Ureter (tissue), 1 donor: Measurements from ENCODE around the gene IRF8. TPM values are rescaled to one million over a fixed set of nuclear protein-coding genes. Genes with fewer than 3 reads are reported as not detected.
"Not testable (repeated sequence)": the region's sequence is repeated elsewhere in the genome, so short reads cannot be mapped to it uniquely, and the experiment has no call there.

ENCODE experiments used
- DNase-seq: peaks from one replicate; pipeline ENCODE4 v3.0.0-alpha.2; 2020; ENCODE audit warnings: low spot score
- total RNA-seq: library from RNA; stranded (reverse); gene quantifications from one replicate; pipeline ENCODE4 v1.2.4, GENCODE V29; 2023
- donor health status: DM: yes; HTN: yes; CAD: no.

IRF8 gene
- total RNA-seq, 1 donor from 2014 or later, result 9.5 TPM

- no peak for DNase-seq
Measured at GRCh38 chr16:85935391-85935973, 36.5 kb downstream of the IRF8 start.

GRCh38 chr16:85935974-85936760, 37.2 kb downstream of the IRF8 start:
- no peak for DNase-seq

GRCh38 chr16:85936816-85937215, 37.9 kb downstream of the IRF8 start:
- no peak for DNase-seq

- DNase-seq, result no peak
Measured at GRCh38 chr16:85940214-85940613, 41.3 kb downstream of the IRF8 start.

GRCh38 chr16:85941863-85942644, 43.1 kb downstream of the IRF8 start:
- no peak for DNase-seq

- not testable (repeated sequence) for DNase-seq
Measured at GRCh38 chr16:85942659-85943058, 43.7 kb downstream of the IRF8 start.

- no peak for DNase-seq
Measured at GRCh38 chr16:85943711-85944110, 44.7 kb downstream of the IRF8 start.

GRCh38 chr16:85944572-85945423, 45.8 kb downstream of the IRF8 start:
- no peak for DNase-seq

GRCh38 chr16:85945424-85945751, 46.4 kb downstream of the IRF8 start:
- DNase-seq, result no peak

- no peak for DNase-seq
Measured at GRCh38 chr16:85946541-85947124, 47.7 kb downstream of the IRF8 start.

- DNase-seq, result no peak
Measured at GRCh38 chr16:85947230-85948137, 48.5 kb downstream of the IRF8 start.

- no peak for DNase-seq
Measured at GRCh38 chr16:85948138-85948509, 49.2 kb downstream of the IRF8 start.

GRCh38 chr16:85948616-85949265, 49.8 kb downstream of the IRF8 start:
- no peak for DNase-seq

- DNase-seq, result no peak
Measured at GRCh38 chr16:85950136-85950918, 51.4 kb downstream of the IRF8 start.

- no peak for DNase-seq
Measured at GRCh38 chr16:85952197-85952596, 53.2 kb downstream of the IRF8 start.

- DNase-seq, result no peak
Measured at GRCh38 chr16:85952811-85953210, 53.8 kb downstream of the IRF8 start.

GRCh38 chr16:85954927-85955519, 56.1 kb downstream of the IRF8 start:
- no peak for DNase-seq

GRCh38 chr16:85955566-85955965, 56.6 kb downstream of the IRF8 start:
- no peak for DNase-seq

- no peak for DNase-seq
Measured at GRCh38 chr16:85956426-85956825, 57.5 kb downstream of the IRF8 start.
